H1 (cell line): Measurements from ENCODE around the gene ADM. TPM values are rescaled to one million over a fixed set of nuclear protein-coding genes. Genes with fewer than 3 reads are reported as not detected.

Experiments used
- CTCF ChIA-PET: fragments of 300-600 bp; sonication (Branson Sonifier 250); formaldehyde crosslinking; loops from one replicate; lab custom pipeline; 2021; ENCODE audit not compliant: partially characterized antibody; lab: Charles Lee
- POLR2A ChIA-PET: fragments of 300-600 bp; sonication (Branson Sonifier 250); formaldehyde crosslinking; loops from one replicate; lab custom pipeline; 2021; ENCODE audit warnings: inconsistent platforms; ENCODE audit not compliant: partially characterized antibody; lab: Charles Lee
- DNase-seq, 2 experiments: peaks; one replicate each; pipeline versions ENCODE4 v3.0.0 to v3.0.0-alpha.2; 2010 to 2022; ENCODE audit warnings: low spot score in 2 of 2, low read depth in 1 of 2, mixed read lengths in 1 of 2
- FAIRE-seq: peaks from 2 replicates; lab custom pipeline; 2011; peaks lifted over from hg19 to GRCh38; lab: Jason Lieb, UNC
- H2AFZ ChIP-seq: 2 replicates; pipeline ENCODE4 v1.8.1; 2012; ENCODE audit warnings: low read length, inconsistent platforms
- H2AK5ac ChIP-seq: 2 replicates; pipeline ENCODE4 v1.6.1; 2013; ENCODE audit warnings: low read depth, low read length
- H2BK120ac ChIP-seq: replicated peaks from 2 replicates; pipeline ENCODE3; 2013; ENCODE audit warnings: low read depth, low read length, inconsistent platforms
- H2BK12ac ChIP-seq: 2 replicates; pipeline ENCODE4 v1.6.1; 2013; ENCODE audit warnings: low read depth, low read length
- H2BK15ac ChIP-seq: 2 replicates; pipeline ENCODE4 v1.6.1; 2013; ENCODE audit warnings: low read length
- H2BK20ac ChIP-seq: 2 replicates; pipeline ENCODE4 v1.6.1; 2013; ENCODE audit warnings: low read length
- H2BK5ac ChIP-seq: 2 replicates; pipeline ENCODE4 v1.6.1; 2013; ENCODE audit warnings: low read depth, low read length
- H3K14ac ChIP-seq: 2 replicates; pipeline ENCODE4 v1.6.1; 2013; ENCODE audit warnings: inconsistent platforms; ENCODE audit not compliant: insufficient read length
- H3K18ac ChIP-seq: 2 replicates; pipeline ENCODE4 v1.6.1; 2013; ENCODE audit warnings: low read length; ENCODE audit errors: extremely low read depth
- H3K23ac ChIP-seq: 2 replicates; pipeline ENCODE4 v1.6.1; 2013; ENCODE audit warnings: inconsistent platforms; ENCODE audit not compliant: insufficient read length
- H3K23me2 ChIP-seq: 2 replicates; pipeline ENCODE4 v1.6.1; 2013; ENCODE audit warnings: low read depth, low read length
- H3K27ac ChIP-seq: 2 replicates; pipeline ENCODE4 v1.6.1; 2011; ENCODE audit warnings: low read depth, low read length, inconsistent platforms
- H3K27me3 ChIP-seq, 4 experiments: replicated peaks in 1 of 4; 1 replicate in 1 of 4; 2 replicates in 3 of 4; pipeline versions ENCODE4 v1.6.1 to v1.8.1; 2011 to 2013; ENCODE audit warnings: low read length in 3 of 4, mild to moderate bottlenecking in 3 of 4, inconsistent platforms in 2 of 4, mixed read lengths in 2 of 4, moderate library complexity in 1 of 4; ENCODE audit not compliant: control insufficient read depth in 3 of 4, insufficient read depth in 3 of 4; ENCODE audit errors: extremely low read depth in 1 of 4
- H3K36me3 ChIP-seq, 4 experiments: 2 replicates each; pipeline versions ENCODE4 v1.6.1 to v1.8.1; 2011 to 2013; ENCODE audit warnings: mild to moderate bottlenecking in 4 of 4, low read length in 3 of 4, moderate library complexity in 2 of 4, control low read depth in 1 of 4, inconsistent platforms in 1 of 4; ENCODE audit not compliant: insufficient read depth in 4 of 4, control insufficient read depth in 2 of 4
- H3K4ac ChIP-seq: replicated peaks from 2 replicates; pipeline ENCODE3; 2013; ENCODE audit warnings: low read length, low read depth, mixed read lengths, inconsistent platforms; ENCODE audit not compliant: insufficient read length
- H3K4me1 ChIP-seq, 4 experiments: replicated peaks in 1 of 4; 1 replicate in 1 of 4; 2 replicates in 3 of 4; pipeline versions ENCODE4 v1.6.1 to v1.8.1; 2011 to 2013; ENCODE audit warnings: low read length in 3 of 4, inconsistent platforms in 2 of 4, mixed read lengths in 1 of 4; ENCODE audit not compliant: insufficient read depth in 4 of 4, control insufficient read depth in 3 of 4
- H3K4me2 ChIP-seq, 2 experiments: 2 replicates each; pipeline versions ENCODE4 v1.6.1 to v1.8.1; 2011 to 2013; ENCODE audit warnings: low read depth in 2 of 2, low read length in 2 of 2, control low read depth in 1 of 2, inconsistent platforms in 1 of 2, mild to moderate bottlenecking in 1 of 2; ENCODE audit not compliant: insufficient read depth in 1 of 2
- H3K4me3 ChIP-seq, 4 experiments: fragments of 200-600, 300-600 bp in 1 of 4; sonication (generic), shearing (Covaris generic), sonication (Bioruptor Twin) in 1 of 4; 2 replicates each; pipeline versions ENCODE4 v1.5.1 to v1.8.1; 2011 to 2016; ENCODE audit warnings: low read length in 4 of 4, low read depth in 3 of 4, control low read depth in 2 of 4, inconsistent platforms in 2 of 4, mild to moderate bottlenecking in 2 of 4, mixed read lengths in 1 of 4, moderate library complexity in 1 of 4; ENCODE audit not compliant: insufficient read depth in 2 of 4; ENCODE audit errors: extremely low read depth in 1 of 4
- H3K56ac ChIP-seq: replicated peaks from 2 replicates; pipeline ENCODE3; 2013; ENCODE audit warnings: low read depth, mild to moderate bottlenecking, mixed read lengths, low read length, inconsistent platforms; ENCODE audit not compliant: insufficient read length
- H3K79me1 ChIP-seq: 2 replicates; pipeline ENCODE4 v1.6.1; 2013; ENCODE audit warnings: low read depth, low read length, control low read depth
- H3K79me2 ChIP-seq, 2 experiments: 2 replicates each; pipeline versions ENCODE4 v1.6.1 to v1.8.1; 2012 to 2013; ENCODE audit warnings: low read length in 2 of 2, mild to moderate bottlenecking in 2 of 2, inconsistent platforms in 1 of 2; ENCODE audit not compliant: insufficient read depth in 2 of 2, control insufficient read depth in 1 of 2
- H3K9ac ChIP-seq, 4 experiments: replicated peaks in 1 of 4; 1 replicate in 1 of 4; 2 replicates in 3 of 4; pipeline versions ENCODE4 v1.6.1 to v1.8.1; 2011 to 2013; ENCODE audit warnings: low read depth in 3 of 4, low read length in 3 of 4, control low read depth in 2 of 4, mild to moderate bottlenecking in 2 of 4, moderate library complexity in 2 of 4, inconsistent platforms in 1 of 4; ENCODE audit errors: extremely low read depth in 1 of 4
- H3K9me3 ChIP-seq, 2 experiments: 2 replicates each; pipeline versions ENCODE4 v1.6.1 to v1.8.1; 2012 to 2013; ENCODE audit warnings: mild to moderate bottlenecking in 2 of 2, moderate library complexity in 2 of 2, control low read depth in 1 of 2, inconsistent platforms in 1 of 2, low read depth in 1 of 2, low read length in 1 of 2, mixed read lengths in 1 of 2; ENCODE audit not compliant: insufficient read depth in 2 of 2
- H4K20me1 ChIP-seq, 2 experiments: replicated peaks in 1 of 2; 2 replicates each; pipeline versions ENCODE3 to v1.8.1; 2011 to 2013; ENCODE audit warnings: inconsistent platforms in 2 of 2, low read length in 2 of 2, mild to moderate bottlenecking in 1 of 2; ENCODE audit not compliant: insufficient read depth in 2 of 2, control insufficient read depth in 1 of 2
- H4K5ac ChIP-seq: 2 replicates; pipeline ENCODE4 v1.6.1; 2013; ENCODE audit warnings: low read length, low read depth, mixed read lengths, inconsistent platforms; ENCODE audit not compliant: insufficient read length
- H4K8ac ChIP-seq: 2 replicates; pipeline ENCODE4 v1.8.0; 2013; ENCODE audit warnings: mild to moderate bottlenecking, moderate library complexity, low read length, inconsistent platforms; ENCODE audit not compliant: insufficient read depth; ENCODE audit errors: extremely low read depth
- H4K91ac ChIP-seq: replicated peaks from 2 replicates; pipeline ENCODE3; 2013; ENCODE audit warnings: low read length, mixed read lengths, inconsistent platforms; ENCODE audit not compliant: insufficient read length
- CREB1 ChIP-seq: IDR thresholded peaks from 2 replicates; pipeline ENCODE4 v1.6.1; 2012; ENCODE audit warnings: inconsistent platforms
- EGR1 ChIP-seq: IDR thresholded peaks from 2 replicates; pipeline ENCODE4 v1.6.1; 2011; ENCODE audit warnings: low read depth, low read length, borderline replicate concordance
- MAX ChIP-seq: IDR thresholded peaks from 2 replicates; pipeline ENCODE4 v1.6.1; 2012; ENCODE audit warnings: inconsistent platforms
- PHF8 ChIP-seq: fragments of 200-600 bp; sonication (generic); conservative IDR thresholded peaks from 2 replicates; pipeline ENCODE4 v1.7.1; 2012; ENCODE audit warnings: low read depth, mild to moderate bottlenecking, inconsistent platforms, low read length, moderate library complexity
- POLR2A ChIP-seq, 2 experiments: IDR thresholded peaks; 1 replicate in 1 of 2; 2 replicates in 1 of 2; pipeline ENCODE4 v1.6.1; 2011; ENCODE audit warnings: low read depth in 2 of 2, low read length in 2 of 2, mild to moderate bottlenecking in 2 of 2; ENCODE audit errors: control extremely low read depth in 1 of 2
- POLR2AphosphoS5 ChIP-seq: IDR thresholded peaks from 2 replicates; pipeline ENCODE4 v1.6.1; 2011; ENCODE audit warnings: low read depth, low read length
- RFX5 ChIP-seq: IDR thresholded peaks from 2 replicates; pipeline ENCODE4 v1.6.1; 2011; ENCODE audit warnings: low read depth, low read length, improper control_type of control experiment, borderline replicate concordance
- SIN3A ChIP-seq, 2 experiments: IDR thresholded peaks in 1 of 2; conservative IDR thresholded peaks in 1 of 2; 2 replicates each; pipeline ENCODE4 v1.6.1; 2011 to 2012; ENCODE audit warnings: low read length in 2 of 2, improper control_type of control experiment in 1 of 2, low read depth in 1 of 2, mild to moderate bottlenecking in 1 of 2
- SIRT6 ChIP-seq: IDR thresholded peaks from one replicate; pipeline ENCODE4 v1.7.1; 2012; ENCODE audit warnings: low read length, inconsistent platforms
- TAF7 ChIP-seq: optimal IDR thresholded peaks from 2 replicates; pipeline ENCODE3; 2011; ENCODE audit warnings: low read depth, mild to moderate bottlenecking, inconsistent platforms, low read length, moderate library complexity, borderline replicate concordance
- YY1 ChIP-seq: IDR thresholded peaks from 2 replicates; pipeline ENCODE4 v1.6.1; 2011; ENCODE audit warnings: low read depth, mild to moderate bottlenecking, low read length
- WGBS, 2 experiments: shearing (Covaris generic) in 1 of 2; methylation state at CpG; one replicate each; pipeline versions ENCODE4 v1.1.6 to v1.1.7; 2013 to 2015; ENCODE audit warnings: low lambda C conversion rate in 2 of 2, mixed read lengths in 2 of 2, inconsistent platforms in 1 of 2, low coverage in 1 of 2, missing lambda C conversion rate in 1 of 2; ENCODE audit not compliant: insufficient replicate concordance in 2 of 2, insufficient coverage in 1 of 2, insufficient read length in 1 of 2; ENCODE audit errors: extremely low coverage in 1 of 2, missing lambda C conversion rate in 1 of 2; 5-methylcytosine and 5-hydroxymethylcytosine counted together
- polyA plus RNA-seq, 7 experiments: library from polyadenylated mRNA; depleted of rRNA in 3 of 7; stranded (reverse) in 5 of 7; unstranded in 2 of 7; fragments of >200 nt in 5 of 7; fragments of 200-250 nt in 2 of 7; gene quantifications; 1 replicate in 5 of 7; 2 replicates in 1 of 7; 4 replicates in 1 of 7; pipeline versions ENCODE4 v1.2.1 to v1.2.3, GENCODE V29; 2011 to 2013; ENCODE audit warnings: missing spikeins in 2 of 7, mixed read lengths in 2 of 7
- total RNA-seq: library from RNA; stranded (reverse); fragmentation: NEBNext Ultra II Directional; extraction: Animal tissue kit (Norgen Biotek cat#: 25700); gene quantifications from 2 replicates; pipeline ENCODE4 v1.2.1, GENCODE V29; 2021

Gene ADM
- total and polyA plus RNA-seq, 2 of the 8 experiments (the other 6 are each of a cell fraction or from before 2014, with no cell fraction given): 94.1 to 95.6 TPM

DNA sequence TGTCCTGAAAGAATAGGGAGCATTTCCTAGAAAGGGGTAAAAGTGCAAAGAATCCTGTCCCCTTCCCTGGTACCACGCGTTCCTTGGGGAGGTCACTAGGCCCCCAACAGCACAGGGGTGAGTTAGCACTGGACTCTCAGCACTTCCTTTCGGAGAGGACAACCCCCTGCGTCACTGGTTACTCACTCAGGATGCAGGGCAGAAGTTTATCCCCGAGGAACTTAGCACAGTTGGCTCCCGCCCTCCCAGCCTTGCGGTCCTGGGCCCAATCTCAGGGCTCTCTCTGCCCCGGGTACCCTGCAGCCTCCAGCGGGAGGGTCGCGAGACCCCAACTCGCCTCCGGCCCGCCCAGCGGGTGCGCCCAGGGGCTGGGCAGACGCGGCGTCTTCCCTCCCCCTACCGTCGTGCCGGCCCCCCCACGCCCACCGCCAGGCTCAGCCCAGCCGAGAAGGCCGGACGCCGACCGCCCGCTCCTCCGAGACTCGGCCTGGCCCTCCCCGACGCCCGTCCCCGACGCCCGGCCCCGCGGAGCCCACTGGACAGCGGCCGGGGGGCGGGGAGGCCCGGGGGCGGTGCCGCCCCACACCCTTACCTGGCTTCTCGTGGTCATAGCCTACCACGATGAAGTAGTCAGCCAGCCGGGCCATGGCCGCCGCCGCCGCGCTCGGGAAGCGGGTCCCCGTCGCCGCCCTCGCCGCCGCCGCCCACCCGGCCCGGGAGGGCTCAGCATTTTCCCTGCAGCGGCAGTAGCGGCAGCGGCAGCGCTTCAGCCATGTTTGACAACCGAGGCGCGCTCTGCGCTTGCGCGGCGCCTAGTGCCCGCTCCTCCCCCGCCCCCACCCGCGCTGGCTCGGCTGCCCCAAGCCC lies 11.2 kb upstream of the ADM start, which contains the start of gene SBF2:
Gene SBF2 (minus strand): TSS at position 797 of the 867 bp plus-strand sequence. CDS start 150 bp downstream, at position 647.
- Histone ChIP-seq H3K23me2 (peaks cover 11% of the 10 kb centered on the region), H3K4me2 (peak within 1 kb of the TSS; percentile 94 to 96), H3K4me3 (peak within 1 kb of the TSS; percentile 74 to 95 (median 80)), H4K91ac (peak within 1 kb of the TSS; percentile 20), H4K8ac (peak within 1 kb of the TSS; percentile 92), H3K18ac (peak within 1 kb of the TSS; percentile 93), H3K9me3 (no peaks in the 10 kb centered on the region), H2BK5ac (peak within 1 kb of the TSS; percentile 88; the same call in 1 of the 2 replicates), H3K9ac (peak within 1 kb of the TSS; percentile 59 to 81 (median 72)), H3K27me3 (no peaks in the 10 kb centered on the region), H2AK5ac (no peak within 1 kb of the TSS), H4K20me1 (peaks cover 2 to 5% of the 10 kb centered on the region in 2 experiments), H3K79me1 (peaks cover 5% of the 10 kb centered on the region; the same call in 1 of the 2 replicates), H4K5ac (peak within 1 kb of the TSS; percentile 91), H3K56ac (peak within 1 kb of the TSS; percentile 83), H2BK20ac (peak within 1 kb of the TSS; percentile 49; the same call in 1 of the 2 replicates), H3K4ac (peak within 1 kb of the TSS; percentile 13), H3K4me1 (peaks cover 3 to 17% (median 10%) of the 10 kb centered on the region in 4 experiments), H2BK12ac (peak within 1 kb of the TSS; percentile 91; the same call in 1 of the 2 replicates), H3K27ac (peak within 1 kb of the TSS; percentile 77), H3K79me2 (peaks cover 0 to 41% of the 10 kb centered on the region in 2 experiments; a peak in 2 of 4 replicates), H3K23ac (no peak within 1 kb of the TSS), H3K36me3 (no peaks in the 10 kb centered on the region), H3K14ac (no peak within 1 kb of the TSS), H2AFZ (peak within 1 kb of the TSS; percentile 82), H2BK120ac (peak within 1 kb of the TSS; percentile 88), H2BK15ac (peak within 1 kb of the TSS; percentile 93; the same call in 1 of the 2 replicates)
- ChIA-PET POLR2A (interaction anchor here (0.8 to 12.5 kb wide), 4 partner anchors 10 to 59 kb away, joined by 3 to 156 read pairs (median 3); partner anchors contain the start of gene ADM), CTCF (interaction anchor here (5.9 kb wide), 1 partner anchor 10 kb away, joined by 35 read pairs; the partner anchor contains the start of gene ADM)
- FAIRE-seq: no peak
- DNase-seq: peak in 1 of 2 experiments; percentile 93
- WGBS, 2 experiments: 3% methylated on average over 25 of the region's 81 CpGs; no CpG with 5 or more reads in 1 of the 2 experiments
- TF ChIP-seq EGR1 (0 out of 2 replicates have a peak, but pooled peaks have one; percentile 4), YY1 (peak; percentile 85; the same call in 1 of the 2 replicates), SIRT6 (no peak), PHF8 (peak; percentile 76), SIN3A (conservative IDR thresholded peaks at IDR 0.05 in 1 of 2, IDR thresholded peaks at IDR 0.05 in 1 of 2; ENCODE audit: low read depth in 1 of 2, low read length in 2 of 2) (peak; percentile 35 to 84; a peak in 2 of 4 replicates), RFX5 (peak; percentile 58; the same call in 1 of the 2 replicates), MAX (no peak), POLR2AphosphoS5 (0 out of 2 replicates have a peak, but pooled peaks have one; percentile 25), CREB1 (peak; percentile 29; the same call in 1 of the 2 replicates), POLR2A (IDR thresholded peaks at IDR 0.05; ENCODE audit: control extremely low read depth in 1 of 2, low read depth in 2 of 2, low read length in 2 of 2) (peak; percentile 12 to 75), TAF7 (no peak)
